CD4-positive, alpha-beta T cell treated with Interleukin-2 at 100 ng/mL for 4 hours (primary cell): ENCODE results near the gene HOATZ.

Experiments used
- DNase-seq: peaks from one replicate; pipeline ENCODE4 v3.0.0-alpha.2; 2020; ENCODE audit warnings: low spot score

Gene HOATZ

GRCh38 chr11:111581341-111581740 lies 66.8 kb downstream of the HOATZ start:
- DNase-seq: no peak

GRCh38 chr11:111582163-111582562 lies 67.6 kb downstream of the HOATZ start:
- DNase-seq: no peak

- no peak for DNase-seq
These were observed 68.3 kb downstream of the HOATZ start for GRCh38 chr11:111582881-111583280.

- DNase-seq: no peak
These were observed 70.8 kb downstream of the HOATZ start for GRCh38 chr11:111585371-111585770.

GRCh38 chr11:111586388-111586831 lies 71.8 kb downstream of the HOATZ start:
- peak; percentile 67 for DNase-seq
